Thoracic aorta (tissue), 2 donors: Measurements from ENCODE around the gene SALL3. TPM values are rescaled to one million over a fixed set of nuclear protein-coding genes. Genes with fewer than 3 reads are reported as not detected.

ENCODE experiments used
- ATAC-seq: fragments of 150-250 bp; one replicate; pipeline ENCODE4 v1.8.0; 2017; ENCODE audit warnings: low read depth; ENCODE audit not compliant: insufficient number of reproducible peaks, low FRiP score
- DNase-seq: peaks from one replicate; pipeline ENCODE4 v3.0.0-alpha.2; 2020; ENCODE audit warnings: low spot score
- H3K27ac ChIP-seq, 2 donors: fragments of 200-600 bp; sonication (generic); 1 replicate in 1 of 2; 2 replicates in 1 of 2; pipeline ENCODE4 v1.5.1; 2016; ENCODE audit warnings: mild to moderate bottlenecking in 2 of 2, moderate library complexity in 2 of 2
- H3K27me3 ChIP-seq: fragments of 200-600 bp; sonication (generic); replicated peaks from 2 replicates; pipeline ENCODE4 v1.6.0; 2016; ENCODE audit warnings: mild to moderate bottlenecking; ENCODE audit not compliant: insufficient read depth
- H3K36me3 ChIP-seq: fragments of 200-600 bp; sonication (generic); one replicate; pipeline ENCODE4 v1.5.1; 2016
- H3K4me1 ChIP-seq, 2 donors: fragments of 200-600 bp; sonication (generic); 1 replicate in 1 of 2; 2 replicates in 1 of 2; pipeline versions ENCODE4 v1.5.1 to v1.6.0; 2016; ENCODE audit warnings: low read depth in 2 of 2, mild to moderate bottlenecking in 1 of 2; ENCODE audit not compliant: control insufficient read depth in 1 of 2
- H3K4me3 ChIP-seq: fragments of 200-600 bp; sonication (generic); 2 replicates; pipeline ENCODE4 v1.5.1; 2016; ENCODE audit warnings: mild to moderate bottlenecking
- H3K9me3 ChIP-seq: fragments of 200-600 bp; sonication (generic); 2 replicates; pipeline ENCODE4 v1.5.1; 2016
- CTCF ChIP-seq: fragments of 200-600 bp; sonication (generic); IDR thresholded peaks from one replicate; pipeline ENCODE4 v1.5.1; 2019; ENCODE audit warnings: antibody characterized with exemption
- total RNA-seq, 2 donors: library from RNA; depleted of rRNA; stranded (reverse); fragments of >200 nt; gene quantifications; one replicate each; pipeline versions ENCODE4 v1.1.0 to v1.2.3, GENCODE V29; 2016

SALL3 gene
- total RNA-seq, 2 donors from 2014 or later: not detected

DNA sequence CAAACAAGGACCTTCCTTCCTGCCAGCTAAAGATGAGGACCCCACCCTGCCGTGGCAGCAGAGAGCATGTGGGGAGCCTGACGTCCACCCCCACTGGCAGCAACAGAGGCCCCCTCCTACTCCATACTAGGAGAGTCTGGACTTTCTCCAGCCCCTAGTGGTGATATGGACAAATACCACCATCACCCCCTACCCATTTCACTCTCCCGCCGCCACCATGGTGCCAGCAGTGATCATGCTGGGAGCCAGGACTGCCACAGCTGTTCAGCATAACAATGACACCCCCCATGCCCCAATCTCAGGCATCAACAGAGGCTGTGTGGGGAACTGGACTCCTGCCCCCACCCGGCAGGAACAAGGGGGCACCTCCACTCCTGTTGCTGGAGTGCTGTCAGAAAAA, 46.9 kb downstream of the SALL3 start:
- DNase-seq (no peak), ATAC-seq (no peak)
- no peaks in the 10 kb centered on the region for H3K27me3 ChIP-seq
- no peak overlapping the region for H3K27ac ChIP-seq
- no peak overlapping the region for H3K4me3 ChIP-seq
- H3K36me3 ChIP-seq: no peaks in the 10 kb centered on the region
- no peak for TF ChIP-seq CTCF
- peaks cover 5% of the 10 kb centered on the region for H3K9me3 ChIP-seq
- H3K4me1 ChIP-seq: no peaks in the 10 kb centered on the region

- no peak for TF ChIP-seq CTCF
- no peaks in the 10 kb centered on the region for H3K36me3 ChIP-seq
- DNase-seq (no peak), ATAC-seq (no peak)
- no peak overlapping the region for H3K4me3 ChIP-seq
- H3K27me3 ChIP-seq: no peaks in the 10 kb centered on the region
- no peak overlapping the region for H3K27ac ChIP-seq
- H3K9me3 ChIP-seq: peaks cover 5% of the 10 kb centered on the region
- H3K4me1 ChIP-seq: no peaks in the 10 kb centered on the region
Measured at GRCh38 chr18:79030680-79031079, 51.1 kb downstream of the SALL3 start.

DNA sequence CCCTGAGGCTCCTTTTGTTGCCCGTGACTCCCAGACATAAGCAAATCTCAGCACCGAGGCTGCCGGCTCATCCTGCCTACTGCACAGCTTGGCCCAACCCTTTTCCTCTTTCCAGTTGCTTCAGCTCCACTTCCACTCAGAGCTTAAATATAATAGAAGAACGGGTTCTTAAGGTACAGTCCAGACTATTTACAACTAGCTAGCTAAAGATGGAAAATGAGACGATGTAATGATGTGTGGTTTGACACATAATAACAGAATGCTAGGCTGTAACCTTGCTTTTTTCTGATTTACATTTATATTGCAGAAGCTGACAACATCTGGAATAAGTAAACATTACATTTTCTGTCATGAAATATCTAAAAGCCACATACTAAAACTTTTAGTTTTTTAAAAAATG, 62.7 kb downstream of the SALL3 start:
- H3K4me1 ChIP-seq: no peaks in the 10 kb centered on the region
- no peaks in the 10 kb centered on the region for H3K9me3 ChIP-seq
- TF ChIP-seq CTCF: no peak
- no peaks in the 10 kb centered on the region for H3K36me3 ChIP-seq
- DNase-seq (no peak), ATAC-seq (no peak)
- H3K4me3 ChIP-seq: no peak overlapping the region
- H3K27me3 ChIP-seq: no peaks in the 10 kb centered on the region
- H3K27ac ChIP-seq: no peak overlapping the region

DNA sequence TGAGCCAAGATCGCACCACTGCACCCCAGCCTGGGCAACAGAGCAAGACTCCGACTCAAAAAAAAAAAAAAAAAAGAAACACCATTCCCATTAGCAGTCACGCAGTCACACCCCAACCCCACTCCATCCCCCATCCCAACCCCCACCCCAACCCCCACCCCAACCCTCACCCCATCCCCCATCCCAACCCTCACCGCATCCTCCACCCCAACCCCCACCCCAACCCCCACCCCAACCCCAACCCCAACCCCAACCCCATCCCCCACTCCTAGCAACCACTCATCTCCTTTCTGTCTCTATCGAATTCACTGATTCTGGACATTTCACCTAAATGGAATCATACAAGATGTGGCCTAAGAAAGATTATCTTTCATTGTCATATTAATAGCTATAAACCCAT, 63.7 kb downstream of the SALL3 start:
- Histone ChIP-seq H3K36me3 (no peaks in the 10 kb centered on the region), H3K27me3 (no peaks in the 10 kb centered on the region), H3K4me1 (no peaks in the 10 kb centered on the region), H3K9me3 (no peaks in the 10 kb centered on the region), H3K27ac (no peak overlapping the region), H3K4me3 (no peak overlapping the region)
- ATAC-seq (no peak), DNase-seq (no peak)
- no peak for TF ChIP-seq CTCF

- TF ChIP-seq CTCF: no peak
- no peak overlapping the region for H3K27ac ChIP-seq
- no peaks in the 10 kb centered on the region for H3K27me3 ChIP-seq
- DNase-seq: no peak
- H3K4me1 ChIP-seq: no peaks in the 10 kb centered on the region
- no peak overlapping the region for H3K4me3 ChIP-seq
- H3K9me3 ChIP-seq: no peaks in the 10 kb centered on the region
- ATAC-seq: no peak
- H3K36me3 ChIP-seq: no peaks in the 10 kb centered on the region
Measured at GRCh38 chr18:79046522-79046921, 66.9 kb downstream of the SALL3 start.
